AG09309 (cell line): Measurements from ENCODE around the gene TNNT2.

ENCODE experiments used
- DNase-seq: peaks from one replicate; pipeline ENCODE4 v3.0.0-alpha.2; 2010; ENCODE audit warnings: low read depth
- H3K4me3 ChIP-seq: 2 replicates; pipeline ENCODE4 v1.5.1; 2011; ENCODE audit warnings: mild to moderate bottlenecking, low read depth, low read length, moderate library complexity; ENCODE audit not compliant: control insufficient read depth
- TF ChIP-seq, protein P1 (sequence below): IDR thresholded peaks from 2 replicates; pipeline ENCODE4 v1.5.1; 2011; ENCODE audit warnings: mild to moderate bottlenecking, low read depth, low read length, inconsistent platforms; ENCODE audit not compliant: insufficient read depth, control insufficient read depth; ENCODE audit errors: missing control alignments

Gene TNNT2

DNA sequence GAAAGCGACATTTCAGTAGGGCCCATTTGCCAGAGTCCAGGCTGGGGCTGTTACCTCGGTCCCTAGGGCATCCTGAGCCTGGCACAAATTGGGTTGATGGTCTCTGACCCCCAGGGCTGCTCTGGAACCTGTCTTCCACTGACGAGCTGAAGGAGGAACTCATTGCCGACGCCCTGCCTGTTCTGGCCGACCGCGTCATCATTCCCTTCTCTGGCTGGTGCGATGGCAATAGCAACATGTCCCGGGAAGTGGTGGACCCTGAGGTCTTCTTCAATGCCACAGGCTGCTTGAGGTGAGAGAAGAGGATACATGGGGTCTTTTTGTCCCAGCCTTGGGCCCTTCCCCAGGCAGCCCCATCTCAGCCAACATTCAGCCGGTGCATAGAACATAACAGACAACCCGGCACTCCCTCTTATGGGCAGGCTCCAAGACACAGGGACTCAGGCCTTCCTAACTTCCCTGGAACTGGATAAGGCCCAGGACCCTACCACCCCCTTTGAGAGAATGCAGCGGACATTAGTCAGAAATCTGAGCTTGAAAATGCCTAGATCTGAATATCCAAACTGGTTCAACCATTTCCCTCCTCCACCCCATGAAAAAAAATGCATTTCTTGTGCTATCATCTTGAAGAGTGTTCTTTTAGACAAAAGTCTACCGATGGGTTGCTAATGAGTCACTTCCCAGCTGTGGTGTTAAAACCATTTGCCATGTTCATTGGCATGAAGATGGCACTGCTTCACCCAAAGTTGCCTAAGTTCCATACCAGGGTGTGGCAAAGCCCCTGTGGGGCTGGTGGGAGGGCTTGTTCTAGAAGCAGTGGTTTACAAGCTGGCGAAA, 58.8 kb downstream of the TNNT2 start:
- no peak for DNase-seq
- no peak overlapping the region for H3K4me3 ChIP-seq
- TF ChIP-seq, protein P1, sequence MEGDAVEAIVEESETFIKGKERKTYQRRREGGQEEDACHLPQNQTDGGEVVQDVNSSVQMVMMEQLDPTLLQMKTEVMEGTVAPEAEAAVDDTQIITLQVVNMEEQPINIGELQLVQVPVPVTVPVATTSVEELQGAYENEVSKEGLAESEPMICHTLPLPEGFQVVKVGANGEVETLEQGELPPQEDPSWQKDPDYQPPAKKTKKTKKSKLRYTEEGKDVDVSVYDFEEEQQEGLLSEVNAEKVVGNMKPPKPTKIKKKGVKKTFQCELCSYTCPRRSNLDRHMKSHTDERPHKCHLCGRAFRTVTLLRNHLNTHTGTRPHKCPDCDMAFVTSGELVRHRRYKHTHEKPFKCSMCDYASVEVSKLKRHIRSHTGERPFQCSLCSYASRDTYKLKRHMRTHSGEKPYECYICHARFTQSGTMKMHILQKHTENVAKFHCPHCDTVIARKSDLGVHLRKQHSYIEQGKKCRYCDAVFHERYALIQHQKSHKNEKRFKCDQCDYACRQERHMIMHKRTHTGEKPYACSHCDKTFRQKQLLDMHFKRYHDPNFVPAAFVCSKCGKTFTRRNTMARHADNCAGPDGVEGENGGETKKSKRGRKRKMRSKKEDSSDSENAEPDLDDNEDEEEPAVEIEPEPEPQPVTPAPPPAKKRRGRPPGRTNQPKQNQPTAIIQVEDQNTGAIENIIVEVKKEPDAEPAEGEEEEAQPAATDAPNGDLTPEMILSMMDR: no peak

DNA sequence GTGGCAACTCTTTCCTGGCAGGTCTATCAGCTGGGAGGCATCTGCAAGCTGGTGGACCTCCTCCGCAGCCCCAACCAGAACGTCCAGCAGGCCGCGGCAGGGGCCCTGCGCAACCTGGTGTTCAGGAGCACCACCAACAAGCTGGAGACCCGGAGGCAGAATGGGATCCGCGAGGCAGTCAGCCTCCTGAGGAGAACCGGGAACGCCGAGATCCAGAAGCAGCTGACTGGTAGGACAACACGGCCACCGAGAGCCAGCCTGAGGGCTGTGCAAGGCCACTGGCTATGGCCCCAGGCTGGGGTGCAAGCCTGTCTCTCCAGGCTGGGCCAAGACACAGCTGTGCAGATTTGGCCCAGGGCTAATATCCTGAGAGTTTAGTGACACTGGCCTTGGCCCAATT, 59.9 kb downstream of the TNNT2 start:
- TF ChIP-seq, protein P1: no peak
- DNase-seq: no peak
- no peak overlapping the region for H3K4me3 ChIP-seq

GRCh38 chr1:201316556-201316955, 60.9 kb downstream of the TNNT2 start:
- TF ChIP-seq, protein P1: no peak
- H3K4me3 ChIP-seq: no peak overlapping the region
- no peak for DNase-seq

GRCh38 chr1:201313086-201313485, 64.4 kb downstream of the TNNT2 start:
- DNase-seq: no peak
- TF ChIP-seq, protein P1: no peak
- no peak overlapping the region for H3K4me3 ChIP-seq

DNA sequence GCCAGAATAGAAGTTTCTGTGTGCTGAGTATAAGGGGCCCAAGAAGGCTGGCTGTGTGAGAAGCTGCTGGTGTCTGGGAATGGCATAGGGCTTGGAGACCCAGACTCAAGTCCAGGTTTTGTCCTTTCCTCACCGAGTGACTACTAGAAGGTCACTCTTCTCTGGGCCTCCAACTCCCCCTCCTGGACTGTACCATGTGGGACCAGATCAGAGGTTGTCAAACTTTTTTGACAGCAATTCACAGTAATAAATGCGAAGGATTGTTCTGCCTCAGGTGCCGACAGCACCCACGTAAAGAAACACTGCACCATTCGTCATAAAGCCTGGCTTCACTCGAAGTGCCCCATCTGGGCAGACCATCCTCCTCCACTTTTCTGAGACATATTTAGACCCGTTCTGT, 65.2 kb downstream of the TNNT2 start:
- TF ChIP-seq, protein P1: no peak
- no peak overlapping the region for H3K4me3 ChIP-seq
- DNase-seq: no peak

DNA sequence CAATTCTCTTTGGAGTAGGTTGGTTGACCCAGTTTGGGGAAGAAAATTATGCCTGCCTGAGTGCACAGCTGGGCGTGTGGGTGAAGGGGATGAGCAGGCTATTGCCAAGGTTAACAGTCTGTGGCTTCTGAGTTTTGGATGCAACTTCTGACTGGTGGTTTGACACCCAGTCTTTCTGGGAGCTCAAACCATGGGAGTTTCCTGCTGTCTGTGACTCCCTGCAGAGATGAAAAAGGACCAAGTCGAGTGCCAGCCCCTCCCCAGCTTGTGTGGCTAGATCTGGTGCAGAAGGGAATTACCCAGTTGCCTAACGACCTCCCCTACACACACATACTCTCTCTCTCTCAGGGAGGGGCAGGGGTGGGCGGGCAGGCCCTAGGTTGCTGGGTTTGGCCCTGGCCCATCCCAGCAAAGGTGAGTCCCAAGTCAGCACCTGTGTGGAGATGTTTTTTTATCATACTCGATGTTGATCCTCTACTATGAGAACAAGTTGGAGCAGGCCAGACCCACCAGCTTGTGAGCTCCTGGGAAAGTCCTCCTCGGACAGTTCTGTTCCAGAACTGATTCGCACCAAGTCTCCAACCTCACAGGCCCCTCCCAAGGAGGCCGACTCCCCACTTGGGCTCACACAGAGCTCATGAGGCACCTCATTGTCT, 66.0 kb downstream of the TNNT2 start:
- H3K4me3 ChIP-seq: no peak overlapping the region
- TF ChIP-seq, protein P1: no peak
- no peak for DNase-seq
